ENCODE data around the gene MCCC2.

MCCC2 gene

DNA sequence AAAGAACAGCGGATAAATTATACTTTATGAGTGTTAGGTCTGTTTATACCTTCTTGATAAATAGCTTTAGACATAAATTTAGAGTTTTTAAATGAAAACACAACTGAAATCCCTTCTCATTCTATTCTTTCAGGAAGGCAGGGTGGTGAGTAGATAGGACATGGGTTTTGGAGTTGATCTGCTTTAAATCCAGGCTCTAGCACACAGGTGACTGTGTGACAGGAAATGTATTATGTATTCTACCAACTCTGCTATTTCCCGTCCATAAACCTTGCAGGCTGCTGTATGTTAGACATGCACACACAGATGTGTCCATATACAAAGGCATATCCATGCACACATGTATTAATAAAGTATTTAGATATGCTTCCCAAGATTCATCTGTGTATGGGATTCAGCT lies 112.6 kb downstream of the MCCC2 start:
- TF ChIP-seq, protein P1, sequence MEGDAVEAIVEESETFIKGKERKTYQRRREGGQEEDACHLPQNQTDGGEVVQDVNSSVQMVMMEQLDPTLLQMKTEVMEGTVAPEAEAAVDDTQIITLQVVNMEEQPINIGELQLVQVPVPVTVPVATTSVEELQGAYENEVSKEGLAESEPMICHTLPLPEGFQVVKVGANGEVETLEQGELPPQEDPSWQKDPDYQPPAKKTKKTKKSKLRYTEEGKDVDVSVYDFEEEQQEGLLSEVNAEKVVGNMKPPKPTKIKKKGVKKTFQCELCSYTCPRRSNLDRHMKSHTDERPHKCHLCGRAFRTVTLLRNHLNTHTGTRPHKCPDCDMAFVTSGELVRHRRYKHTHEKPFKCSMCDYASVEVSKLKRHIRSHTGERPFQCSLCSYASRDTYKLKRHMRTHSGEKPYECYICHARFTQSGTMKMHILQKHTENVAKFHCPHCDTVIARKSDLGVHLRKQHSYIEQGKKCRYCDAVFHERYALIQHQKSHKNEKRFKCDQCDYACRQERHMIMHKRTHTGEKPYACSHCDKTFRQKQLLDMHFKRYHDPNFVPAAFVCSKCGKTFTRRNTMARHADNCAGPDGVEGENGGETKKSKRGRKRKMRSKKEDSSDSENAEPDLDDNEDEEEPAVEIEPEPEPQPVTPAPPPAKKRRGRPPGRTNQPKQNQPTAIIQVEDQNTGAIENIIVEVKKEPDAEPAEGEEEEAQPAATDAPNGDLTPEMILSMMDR (IDR thresholded peaks at IDR 0.05; ENCODE audit: control insufficient read depth, insufficient read depth, low read depth, low read length, missing control alignments) = no peak

GRCh38 chr5:71700803-71701202 lies 113.7 kb downstream of the MCCC2 start:
- TF ChIP-seq, protein P1 (IDR thresholded peaks at IDR 0.05; ENCODE audit: control insufficient read depth, insufficient read depth, low read depth, low read length, missing control alignments) = no peak
- no peak for DNase-seq (ENCODE audit: low read depth)
- no peak overlapping the region for H3K4me3 ChIP-seq (ENCODE audit: control insufficient read depth, low read depth, low read length)

More for the DNA sequence above, 112.6 kb downstream of the MCCC2 start:
- no peak for DNase-seq (ENCODE audit: low read depth)
- no peak overlapping the region for H3K4me3 ChIP-seq (ENCODE audit: control insufficient read depth, low read depth, low read length)

GRCh38 chr5:71701407-71701806 lies 114.3 kb downstream of the MCCC2 start:
- TF ChIP-seq, protein P1 (IDR thresholded peaks at IDR 0.05; ENCODE audit: control insufficient read depth, insufficient read depth, low read depth, low read length, missing control alignments) = no peak
- H3K4me3 ChIP-seq (ENCODE audit: control insufficient read depth, low read depth, low read length) = no peak overlapping the region
- DNase-seq (ENCODE audit: low read depth) = no peak

GRCh38 chr5:71703941-71704340 lies 116.8 kb downstream of the MCCC2 start:
- H3K4me3 ChIP-seq (ENCODE audit: control insufficient read depth, low read depth, low read length) = no peak overlapping the region
- TF ChIP-seq, protein P1 (IDR thresholded peaks at IDR 0.05; ENCODE audit: control insufficient read depth, insufficient read depth, low read depth, low read length, missing control alignments) = no peak
- no peak for DNase-seq (ENCODE audit: low read depth)

DNA sequence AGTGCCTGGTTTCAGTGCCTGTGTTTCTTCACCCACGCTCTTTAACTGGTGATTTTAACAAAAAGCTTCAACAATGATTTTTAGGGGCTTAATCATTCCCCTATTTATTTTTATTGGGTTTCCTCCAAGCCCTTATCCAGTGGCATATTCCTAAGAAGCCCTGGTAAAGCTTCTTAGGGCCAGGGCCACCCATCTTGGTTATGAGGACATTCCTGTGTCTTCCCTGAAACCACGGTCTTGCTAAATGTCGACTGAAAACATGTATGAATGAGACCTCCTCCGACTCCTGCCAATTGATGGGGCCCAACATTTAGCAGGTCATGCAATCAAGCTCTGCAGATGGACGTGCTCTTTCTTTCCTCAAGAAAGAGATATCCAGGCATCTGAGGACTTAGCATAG lies 118.3 kb downstream of the MCCC2 start:
- no peak overlapping the region for H3K4me3 ChIP-seq (ENCODE audit: control insufficient read depth, low read depth, low read length)
- DNase-seq (ENCODE audit: low read depth) = no peak
- TF ChIP-seq, protein P1 (IDR thresholded peaks at IDR 0.05; ENCODE audit: control insufficient read depth, insufficient read depth, low read depth, low read length, missing control alignments) = no peak

DNA sequence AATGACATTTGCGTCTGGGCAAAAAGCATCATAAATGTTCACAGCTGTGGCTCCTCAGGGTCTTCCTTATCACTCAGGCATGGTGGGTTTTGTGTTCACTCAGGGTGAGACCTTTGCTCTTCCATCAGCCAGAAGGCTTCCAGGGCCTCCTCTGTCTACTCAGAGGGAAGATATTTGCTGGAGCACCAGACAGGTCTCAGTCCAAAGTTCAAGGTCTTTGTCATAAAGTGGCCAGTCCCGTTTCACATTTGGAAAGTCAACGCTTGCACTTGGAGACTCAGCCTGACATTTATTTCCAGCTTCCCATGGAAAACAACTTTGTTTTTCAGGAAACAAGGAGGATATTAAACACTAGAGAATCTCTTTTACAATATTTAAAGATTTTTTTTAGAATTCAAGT lies 119.8 kb downstream of the MCCC2 start:
- no peak overlapping the region for H3K4me3 ChIP-seq (ENCODE audit: control insufficient read depth, low read depth, low read length)
- no peak for DNase-seq (ENCODE audit: low read depth)
- TF ChIP-seq, protein P1 (IDR thresholded peaks at IDR 0.05; ENCODE audit: control insufficient read depth, insufficient read depth, low read depth, low read length, missing control alignments) = no peak
